GM06990 (cell line): Measurements from ENCODE around the gene ABCG4.
"Not testable (repeated sequence)": the region's sequence is repeated elsewhere in the genome, so short reads cannot be mapped to it uniquely, and the experiment has no call there.

Experiments
- DNase-seq: peaks from one replicate; pipeline ENCODE4 v3.0.0-alpha.2; 2011; ENCODE audit not compliant: insufficient read length; ENCODE audit errors: extremely low read depth
- H3K27me3 ChIP-seq: replicated peaks from 2 replicates; pipeline ENCODE4 v1.6.0; 2011; ENCODE audit warnings: low read length; ENCODE audit not compliant: control insufficient read depth, insufficient read depth
- H3K36me3 ChIP-seq: 2 replicates; pipeline ENCODE4 v1.5.1; 2011; ENCODE audit warnings: low read length; ENCODE audit not compliant: control insufficient read depth, insufficient read depth
- H3K4me3 ChIP-seq: replicated peaks from 2 replicates; pipeline ENCODE4 v1.5.1; 2011; ENCODE audit warnings: low read depth, mild to moderate bottlenecking, control low read depth, low read length
- CTCF ChIP-seq: IDR thresholded peaks from 2 replicates; pipeline ENCODE4 v1.5.1; 2011; ENCODE audit warnings: low read length, control low read depth, mild to moderate bottlenecking, inconsistent platforms; ENCODE audit not compliant: insufficient read depth, poor library complexity, severe bottlenecking

ABCG4 gene

DNA sequence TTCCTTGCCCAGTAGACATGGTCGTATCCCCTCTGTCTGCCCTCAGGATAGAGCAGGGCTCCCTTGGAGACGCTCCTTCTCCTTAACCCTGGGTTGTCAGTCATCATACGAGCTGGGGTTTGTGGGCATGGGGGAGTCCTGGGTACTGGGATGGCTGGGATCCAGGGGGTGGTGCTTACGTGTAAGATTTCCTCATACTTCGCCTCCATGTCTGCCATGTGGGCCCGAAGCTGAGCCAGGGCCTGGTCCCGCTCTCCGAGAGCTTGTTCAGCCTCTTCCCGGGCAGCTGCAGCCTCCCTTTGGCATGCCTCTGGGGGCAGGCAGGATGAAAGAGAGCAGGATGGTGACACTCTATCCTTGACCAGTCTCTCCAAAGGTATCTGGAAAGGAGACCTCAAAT is 41.7 kb downstream of the ABCG4 start:
- DNase-seq = no peak
- no peak overlapping the region for H3K4me3 ChIP-seq
- no peak for TF ChIP-seq CTCF
- no peaks in the 10 kb centered on the region for H3K36me3 ChIP-seq
- H3K27me3 ChIP-seq = no peaks in the 10 kb centered on the region

DNA sequence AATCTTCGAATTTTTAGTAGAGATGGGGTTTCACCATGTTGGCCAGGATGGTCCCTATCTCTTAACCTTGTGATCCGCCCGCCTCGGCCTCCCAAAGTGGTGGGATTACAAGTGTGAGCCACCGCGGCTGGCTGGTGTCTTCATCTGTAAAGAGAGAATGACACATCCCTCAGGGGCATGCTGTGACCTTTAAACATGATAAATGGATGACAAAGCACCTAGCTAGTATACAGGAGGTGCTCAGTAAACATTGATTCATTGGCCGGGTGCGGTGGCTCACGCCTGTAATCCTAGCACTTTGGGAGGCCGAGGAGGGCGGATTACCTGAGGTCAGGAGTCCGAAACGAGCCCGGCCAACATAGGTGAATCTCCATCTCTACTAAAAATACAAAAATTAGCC is 42.4 kb downstream of the ABCG4 start:
- DNase-seq, H3K36me3 ChIP-seq, H3K27me3 ChIP-seq, H3K4me3 ChIP-seq: not testable (repeated sequence)

- Histone ChIP-seq H3K27me3 (no peaks in the 10 kb centered on the region), H3K4me3 (no peak overlapping the region), H3K36me3 (no peaks in the 10 kb centered on the region)
- no peak for DNase-seq
- no peak for TF ChIP-seq CTCF
These were observed 43.3 kb downstream of the ABCG4 start for GRCh38 chr11:119192111-119192510.

- Histone ChIP-seq H3K4me3 (no peak overlapping the region), H3K36me3 (no peaks in the 10 kb centered on the region), H3K27me3 (no peaks in the 10 kb centered on the region)
- DNase-seq = no peak
- no peak for TF ChIP-seq CTCF
These were observed 44.1 kb downstream of the ABCG4 start for GRCh38 chr11:119193001-119193400.

DNA sequence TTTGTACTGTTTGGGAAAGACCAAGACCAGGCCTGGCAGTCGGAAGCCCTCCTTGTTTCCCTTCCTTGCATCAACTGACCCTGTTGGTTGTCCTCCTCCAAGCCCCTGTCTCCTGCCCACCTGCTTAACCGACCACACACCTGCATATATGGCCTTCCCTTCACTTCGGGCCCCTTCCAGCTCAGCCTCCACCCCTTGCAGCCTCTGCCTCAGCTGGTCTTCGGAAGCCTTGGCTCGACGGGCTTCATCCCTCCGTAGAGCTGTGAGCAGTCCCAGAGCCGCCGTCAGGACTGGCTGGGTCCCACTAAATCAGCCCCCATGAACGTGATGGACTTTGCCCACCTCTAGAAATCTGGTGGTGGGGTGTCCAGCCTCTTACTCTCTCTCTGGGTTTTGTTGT is 44.8 kb downstream of the ABCG4 start:
- no peak for TF ChIP-seq CTCF
- H3K4me3 ChIP-seq = no peak overlapping the region
- H3K36me3 ChIP-seq = no peaks in the 10 kb centered on the region
- DNase-seq = no peak
- H3K27me3 ChIP-seq = no peaks in the 10 kb centered on the region

- TF ChIP-seq CTCF = no peak
- no peaks in the 10 kb centered on the region for H3K36me3 ChIP-seq
- DNase-seq = no peak
- no peak overlapping the region for H3K4me3 ChIP-seq
- H3K27me3 ChIP-seq = no peaks in the 10 kb centered on the region
These were observed 46.1 kb downstream of the ABCG4 start for GRCh38 chr11:119194811-119195440.
